K562 (cell line): ENCODE measurements around the gene PGAP2. TPM values are rescaled to one million over a fixed set of nuclear protein-coding genes. Genes with fewer than 3 reads are reported as not detected.

ENCODE experiments used
- BACH1 ChIP-seq: fragments of 200-800 bp; sonication (Bioruptor generic); IDR thresholded peaks from 2 replicates; pipeline ENCODE4 v1.6.1; 2016; ENCODE audit warnings: missing genetic modification characterization, missing compliant biosample characterization
- CHD2 ChIP-seq: IDR thresholded peaks from 2 replicates; pipeline ENCODE4 v1.6.1; 2011; ENCODE audit warnings: low read depth, low read length
- CXXC5 ChIP-seq: fragments of 250-450 bp; sonication (Bioruptor Pico); IDR thresholded peaks from 2 replicates; pipeline ENCODE4 v1.8.0; 2022; ENCODE audit warnings: inconsistent platforms, mild to moderate bottlenecking, moderate library complexity
- DDX20 ChIP-seq: fragments of 450-650 bp; IDR thresholded peaks from 2 replicates; pipeline ENCODE4 v1.6.1; 2016; ENCODE audit warnings: missing genetic modification characterization, low read depth, mild to moderate bottlenecking, missing compliant biosample characterization, moderate library complexity
- ETV5 ChIP-seq: sonication (generic); formaldehyde crosslinking; IDR thresholded peaks from 2 replicates; pipeline ENCODE4 v1.4.0; 2020; ENCODE audit warnings: low read depth, mild to moderate bottlenecking, missing genetic modification reagents
- FOSL1 ChIP-seq: fragments of 200-800 bp; sonication (Bioruptor generic); conservative IDR thresholded peaks from 2 replicates; pipeline ENCODE4 v1.6.1; 2016; ENCODE audit warnings: missing genetic modification characterization, missing compliant biosample characterization
- JUNB ChIP-seq: fragments of 450-650 bp; formaldehyde crosslinking; conservative IDR thresholded peaks from 2 replicates; pipeline ENCODE4 v1.4.0; 2020; ENCODE audit warnings: mild to moderate bottlenecking
- KLF1 ChIP-seq: fragments of 450-650 bp; IDR thresholded peaks from 2 replicates; pipeline ENCODE4 v1.6.1; 2016; ENCODE audit warnings: missing genetic modification characterization, missing compliant biosample characterization
- MTF1 ChIP-seq: fragments of 250-450 bp; sonication (Bioruptor Pico); IDR thresholded peaks from 2 replicates; pipeline ENCODE4 v1.9.0; 2021; ENCODE audit warnings: moderate library complexity, mild to moderate bottlenecking, inconsistent platforms, borderline replicate concordance
- NUFIP1 ChIP-seq: fragments of 450-650 bp; IDR thresholded peaks from 2 replicates; pipeline ENCODE4 v1.6.1; 2018; ENCODE audit not compliant: partially characterized antibody
- PCBP2 ChIP-seq: fragments of 200-400 bp; formaldehyde crosslinking; IDR thresholded peaks from 2 replicates; pipeline ENCODE4 v1.6.1; 2018; ENCODE audit warnings: low read length, low read depth, mild to moderate bottlenecking, moderate library complexity; ENCODE audit not compliant: poor library complexity, severe bottlenecking
- PTRF ChIP-seq: fragments of 450-650 bp; IDR thresholded peaks from 2 replicates; pipeline ENCODE4 v1.6.1; 2016; ENCODE audit warnings: mild to moderate bottlenecking, missing genetic modification characterization, missing compliant biosample characterization
- SIN3A ChIP-seq, 2 experiments: fragments of 150-350 bp in 1 of 2; IDR thresholded peaks; 2 replicates each; pipeline ENCODE4 v1.6.1; 2011 to 2016; ENCODE audit warnings: borderline replicate concordance in 2 of 2, low read depth in 2 of 2, low read length in 2 of 2, mild to moderate bottlenecking in 2 of 2, moderate library complexity in 2 of 2; ENCODE audit not compliant: control insufficient read depth in 1 of 2
- TCF3 ChIP-seq: sonication (generic); formaldehyde crosslinking; IDR thresholded peaks from 2 replicates; pipeline ENCODE4 v1.4.0; 2020; ENCODE audit warnings: mild to moderate bottlenecking, missing genetic modification reagents
- TEAD2 ChIP-seq: fragments of 450-650 bp; IDR thresholded peaks from 2 replicates; pipeline ENCODE4 v1.6.1; 2016; ENCODE audit warnings: missing genetic modification characterization, control low read depth, missing compliant biosample characterization
- TEAD4 ChIP-seq, 2 experiments: sonication (generic) in 1 of 2; formaldehyde crosslinking in 1 of 2; IDR thresholded peaks; 2 replicates each; pipeline versions ENCODE4 v1.6.1 to v1.8.0; 2012 to 2022; ENCODE audit warnings: borderline replicate concordance in 1 of 2, inconsistent platforms in 1 of 2, low read length in 1 of 2, mild to moderate bottlenecking in 1 of 2, missing genetic modification reagents in 1 of 2
- THRAP3 ChIP-seq: fragments of 450-650 bp; IDR thresholded peaks from 2 replicates; pipeline ENCODE4 v1.6.1; 2016; ENCODE audit warnings: mild to moderate bottlenecking, inconsistent platforms, borderline replicate concordance
- ZFP30 ChIP-seq: fragments of 250-450 bp; sonication (Bioruptor Pico); IDR thresholded peaks from 2 replicates; pipeline ENCODE4 v1.8.0; 2022; ENCODE audit warnings: moderate library complexity, mild to moderate bottlenecking, inconsistent platforms, borderline replicate concordance
- ZNF79 ChIP-seq: fragments of 250-450 bp; sonication (Bioruptor Pico); IDR thresholded peaks from 2 replicates; pipeline ENCODE4 v1.4.0; 2020; ENCODE audit warnings: low read depth, mild to moderate bottlenecking, moderate library complexity
- polyA plus RNA-seq, 8 experiments: library from polyadenylated mRNA; depleted of rRNA in 4 of 8; stranded (reverse) in 5 of 8; unstranded in 3 of 8; fragments of >200 nt; fragmentation: Nextera tagmentation in 2 of 8; fragmentation: Illumina TruSeq in 1 of 8; extraction: Ambion mirVana in 2 of 8; extraction: Trizol in 1 of 8; gene quantifications; 2 replicates each; pipeline versions ENCODE4 v1.2.1 to v1.2.3, GENCODE V29; 2011 to 2014; ENCODE audit warnings: inconsistent platforms in 1 of 8, missing spikeins in 1 of 8
- total RNA-seq, 7 experiments: library from RNA; depleted of rRNA in 6 of 7; stranded (reverse); fragments of >200 nt in 6 of 7; fragmentation: Illumina TruSeq in 2 of 7; extraction: Trizol in 2 of 7; gene quantifications; 2 replicates each; pipeline versions ENCODE4 v1.2.1 to v1.2.3, GENCODE V29; 2011 to 2021; ENCODE audit warnings: low replicate concordance in 1 of 7
- TF ChIP-seq, protein P1 (sequence below): fragments of 450-650 bp; IDR thresholded peaks from 2 replicates; pipeline ENCODE4 v1.6.1; 2016; ENCODE audit warnings: missing biosample characterization, missing genetic modification characterization
- TF ChIP-seq, protein P2 (sequence below): fragments of 250-450 bp; sonication (Bioruptor Pico); IDR thresholded peaks from 2 replicates; pipeline ENCODE4 v1.4.0; 2020; ENCODE audit warnings: mild to moderate bottlenecking
- TF ChIP-seq, protein P3 (sequence below): fragments of 250-450 bp; sonication (Bioruptor Pico); IDR thresholded peaks from 2 replicates; pipeline ENCODE4 v1.8.0; 2022; ENCODE audit warnings: moderate library complexity, mild to moderate bottlenecking, inconsistent platforms

The PGAP2 gene
- total and polyA plus RNA-seq, 9 of the 15 experiments (the other 6 are each of a cell fraction or from before 2014, with no cell fraction given): 17.9 to 47.2 (median 33.7) TPM

DNA sequence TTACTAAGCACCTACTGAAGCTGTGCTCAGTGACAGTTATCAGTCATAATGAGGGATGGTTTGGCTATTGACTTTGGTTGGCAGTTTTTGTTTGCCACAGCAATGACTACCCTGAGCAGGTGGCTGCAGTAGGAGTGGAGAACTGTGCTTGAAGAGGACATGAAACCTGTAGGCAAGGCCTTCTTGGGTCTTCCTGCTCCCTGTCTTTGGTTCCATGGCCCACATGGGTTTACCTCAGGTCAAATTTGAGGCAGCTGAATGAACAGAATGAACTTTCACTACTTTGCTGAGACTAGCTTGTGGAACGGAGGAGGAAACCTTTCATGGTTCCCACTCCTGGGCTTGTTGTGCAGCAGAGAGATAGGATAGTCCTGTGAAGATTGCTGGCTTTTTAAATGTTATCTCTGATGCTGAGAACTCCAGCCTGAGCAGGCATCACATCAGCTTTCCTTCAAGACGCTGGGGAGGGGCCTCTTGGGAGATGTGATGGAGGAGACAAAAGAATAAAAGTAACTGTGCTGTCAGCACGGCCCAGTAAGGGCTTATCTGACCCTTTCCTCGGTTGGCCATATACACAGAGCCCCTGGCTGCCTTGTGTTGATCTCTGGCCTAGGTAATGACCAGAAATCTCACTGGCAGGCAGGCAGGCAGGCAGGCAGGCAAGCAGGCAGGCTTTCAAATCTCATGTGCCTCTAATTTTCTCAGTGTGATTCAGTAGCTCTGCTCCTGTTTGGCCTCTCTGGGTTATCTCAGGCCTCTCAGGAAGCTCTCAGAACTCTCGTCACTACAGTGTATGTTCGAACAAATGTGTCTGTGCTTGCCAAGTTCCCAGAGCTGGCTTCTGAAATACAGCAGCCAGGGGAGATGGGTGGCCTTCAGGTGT is 59.1 kb downstream of the PGAP2 start (continued):
- peak; percentile 86 for TF ChIP-seq TEAD4 (IDR thresholded peaks at IDR 0.05; ENCODE audit: low read length)
- TF ChIP-seq TEAD4 (CRISPR knock-in tag; IDR thresholded peaks at IDR 0.05; ENCODE audit: borderline replicate concordance): no peak
- TF ChIP-seq, protein P1, sequence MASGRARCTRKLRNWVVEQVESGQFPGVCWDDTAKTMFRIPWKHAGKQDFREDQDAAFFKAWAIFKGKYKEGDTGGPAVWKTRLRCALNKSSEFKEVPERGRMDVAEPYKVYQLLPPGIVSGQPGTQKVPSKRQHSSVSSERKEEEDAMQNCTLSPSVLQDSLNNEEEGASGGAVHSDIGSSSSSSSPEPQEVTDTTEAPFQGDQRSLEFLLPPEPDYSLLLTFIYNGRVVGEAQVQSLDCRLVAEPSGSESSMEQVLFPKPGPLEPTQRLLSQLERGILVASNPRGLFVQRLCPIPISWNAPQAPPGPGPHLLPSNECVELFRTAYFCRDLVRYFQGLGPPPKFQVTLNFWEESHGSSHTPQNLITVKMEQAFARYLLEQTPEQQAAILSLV (tag): no peak
- TF ChIP-seq ETV5: peak; percentile 43; the same call in 1 of the 2 replicates
- TF ChIP-seq TCF3 (CRISPR knock-in tag): peak; percentile 84
- peak; percentile 39 for TF ChIP-seq FOSL1 (tag)
- no peak for TF ChIP-seq TEAD2
- no peak for TF ChIP-seq MTF1
- no peak for TF ChIP-seq THRAP3
- TF ChIP-seq ZFP30: no peak
- TF ChIP-seq, protein P2, sequence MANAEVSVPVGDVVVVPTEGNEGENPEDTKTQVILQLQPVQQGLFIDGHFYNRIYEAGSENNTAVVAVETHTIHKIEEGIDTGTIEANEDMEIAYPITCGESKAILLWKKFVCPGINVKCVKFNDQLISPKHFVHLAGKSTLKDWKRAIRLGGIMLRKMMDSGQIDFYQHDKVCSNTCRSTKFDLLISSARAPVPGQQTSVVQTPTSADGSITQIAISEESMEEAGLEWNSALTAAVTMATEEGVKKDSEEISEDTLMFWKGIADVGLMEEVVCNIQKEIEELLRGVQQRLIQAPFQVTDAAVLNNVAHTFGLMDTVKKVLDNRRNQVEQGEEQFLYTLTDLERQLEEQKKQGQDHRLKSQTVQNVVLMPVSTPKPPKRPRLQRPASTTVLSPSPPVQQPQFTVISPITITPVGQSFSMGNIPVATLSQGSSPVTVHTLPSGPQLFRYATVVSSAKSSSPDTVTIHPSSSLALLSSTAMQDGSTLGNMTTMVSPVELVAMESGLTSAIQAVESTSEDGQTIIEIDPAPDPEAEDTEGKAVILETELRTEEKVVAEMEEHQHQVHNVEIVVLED (CRISPR knock-in tag): no peak
- TF ChIP-seq PTRF: no peak
- TF ChIP-seq, protein P3, sequence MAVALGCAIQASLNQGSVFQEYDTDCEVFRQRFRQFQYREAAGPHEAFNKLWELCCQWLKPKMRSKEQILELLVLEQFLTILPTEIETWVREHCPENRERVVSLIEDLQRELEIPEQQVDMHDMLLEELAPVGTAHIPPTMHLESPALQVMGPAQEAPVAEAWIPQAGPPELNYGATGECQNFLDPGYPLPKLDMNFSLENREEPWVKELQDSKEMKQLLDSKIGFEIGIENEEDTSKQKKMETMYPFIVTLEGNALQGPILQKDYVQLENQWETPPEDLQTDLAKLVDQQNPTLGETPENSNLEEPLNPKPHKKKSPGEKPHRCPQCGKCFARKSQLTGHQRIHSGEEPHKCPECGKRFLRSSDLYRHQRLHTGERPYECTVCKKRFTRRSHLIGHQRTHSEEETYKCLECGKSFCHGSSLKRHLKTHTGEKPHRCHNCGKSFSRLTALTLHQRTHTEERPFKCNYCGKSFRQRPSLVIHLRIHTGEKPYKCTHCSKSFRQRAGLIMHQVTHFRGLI: no peak
- TF ChIP-seq DDX20 (tag): no peak
- TF ChIP-seq SIN3A (IDR thresholded peaks at IDR 0.05; ENCODE audit: borderline replicate concordance in 2 of 2, control insufficient read depth in 1 of 2, low read depth in 2 of 2, low read length in 2 of 2): no peak
- TF ChIP-seq CXXC5 (CRISPR knock-in tag): peak; percentile 70
- no peak for TF ChIP-seq BACH1 (tag)
- no peak for TF ChIP-seq PCBP2
- TF ChIP-seq CHD2: no peak
- TF ChIP-seq KLF1 (tag): no peak
- no peak for TF ChIP-seq ZNF79 (CRISPR knock-in tag)
- no peak for TF ChIP-seq NUFIP1
- TF ChIP-seq JUNB (CRISPR knock-in tag): no peak
